H1 (cell line): ENCODE data around the gene KCNB1. TPM values are rescaled to one million over a fixed set of nuclear protein-coding genes. Genes with fewer than 3 reads are reported as not detected.

Experiments used
- CHD1 ChIP-seq: IDR thresholded peaks from 2 replicates; pipeline ENCODE4 v1.6.1; 2012; ENCODE audit warnings: low read depth, low read length, improper control_type of control experiment
- CTBP2 ChIP-seq: IDR thresholded peaks from 2 replicates; pipeline ENCODE4 v1.7.0; 2011; ENCODE audit warnings: borderline replicate concordance, mild to moderate bottlenecking, moderate library complexity, mixed read lengths, low read length; ENCODE audit not compliant: insufficient read depth, insufficient read length
- KDM1A ChIP-seq: fragments of 200-600, 300-600 bp; sonication (generic); IDR thresholded peaks from 2 replicates; pipeline ENCODE4 v1.7.1; 2016; ENCODE audit warnings: mild to moderate bottlenecking, low read length, borderline replicate concordance
- PHF8 ChIP-seq: fragments of 200-600 bp; sonication (generic); conservative IDR thresholded peaks from 2 replicates; pipeline ENCODE4 v1.7.1; 2012; ENCODE audit warnings: low read depth, mild to moderate bottlenecking, inconsistent platforms, low read length, moderate library complexity
- SP2 ChIP-seq: IDR thresholded peaks from 2 replicates; pipeline ENCODE4 v1.6.1; 2012; ENCODE audit warnings: mild to moderate bottlenecking, low read length, inconsistent platforms
- SP4 ChIP-seq: IDR thresholded peaks from 2 replicates; pipeline ENCODE4 v1.6.1; 2012; ENCODE audit warnings: low read length, inconsistent platforms
- polyA plus RNA-seq, 7 experiments: library from polyadenylated mRNA; depleted of rRNA in 3 of 7; stranded (reverse) in 5 of 7; unstranded in 2 of 7; fragments of >200 nt in 5 of 7; fragments of 200-250 nt in 2 of 7; gene quantifications; 1 replicate in 5 of 7; 2 replicates in 1 of 7; 4 replicates in 1 of 7; pipeline versions ENCODE4 v1.2.1 to v1.2.3, GENCODE V29; 2011 to 2013; ENCODE audit warnings: missing spikeins in 2 of 7, mixed read lengths in 2 of 7
- total RNA-seq: library from RNA; stranded (reverse); fragmentation: NEBNext Ultra II Directional; extraction: Animal tissue kit (Norgen Biotek cat#: 25700); gene quantifications from 2 replicates; pipeline ENCODE4 v1.2.1, GENCODE V29; 2021
- TF ChIP-seq, protein P1 (sequence below): fragments of 300-600 bp; sonication (generic); IDR thresholded peaks from 2 replicates; pipeline ENCODE4 v1.7.1; 2012; ENCODE audit warnings: low read length, moderate library complexity, mild to moderate bottlenecking, inconsistent platforms; ENCODE audit not compliant: insufficient replicate concordance

KCNB1 gene
- total and polyA plus RNA-seq, 2 of the 8 experiments (the other 6 are each of a cell fraction or from before 2014, with no cell fraction given), result 0.58 to 0.67 TPM

DNA sequence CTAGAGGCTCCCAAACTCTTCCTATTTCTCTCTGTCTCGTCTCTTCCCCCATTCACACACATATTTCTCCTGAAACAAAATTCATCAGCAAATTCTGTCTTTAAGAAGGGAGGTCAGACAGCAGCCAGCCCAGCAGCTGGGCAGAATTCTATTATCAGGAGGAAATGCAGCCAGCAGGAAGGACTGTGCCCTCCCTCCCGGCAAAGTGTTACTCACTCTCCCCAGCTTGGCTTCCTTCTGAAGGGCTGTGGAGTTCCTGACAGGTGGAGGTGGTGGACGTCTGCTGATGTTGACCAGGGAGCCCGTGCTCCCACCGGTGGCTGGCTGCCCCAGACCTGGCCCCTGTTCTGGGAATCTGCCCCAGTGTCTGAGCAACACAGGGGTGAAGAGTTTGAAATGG, 37.3 kb downstream of the KCNB1 start (continued):
- no peak for TF ChIP-seq KDM1A
- TF ChIP-seq PHF8, result no peak
- no peak for TF ChIP-seq SP2
- TF ChIP-seq CTBP2, result no peak
- no peak for TF ChIP-seq SP4
- no peak for TF ChIP-seq CHD1
- TF ChIP-seq, protein P1, sequence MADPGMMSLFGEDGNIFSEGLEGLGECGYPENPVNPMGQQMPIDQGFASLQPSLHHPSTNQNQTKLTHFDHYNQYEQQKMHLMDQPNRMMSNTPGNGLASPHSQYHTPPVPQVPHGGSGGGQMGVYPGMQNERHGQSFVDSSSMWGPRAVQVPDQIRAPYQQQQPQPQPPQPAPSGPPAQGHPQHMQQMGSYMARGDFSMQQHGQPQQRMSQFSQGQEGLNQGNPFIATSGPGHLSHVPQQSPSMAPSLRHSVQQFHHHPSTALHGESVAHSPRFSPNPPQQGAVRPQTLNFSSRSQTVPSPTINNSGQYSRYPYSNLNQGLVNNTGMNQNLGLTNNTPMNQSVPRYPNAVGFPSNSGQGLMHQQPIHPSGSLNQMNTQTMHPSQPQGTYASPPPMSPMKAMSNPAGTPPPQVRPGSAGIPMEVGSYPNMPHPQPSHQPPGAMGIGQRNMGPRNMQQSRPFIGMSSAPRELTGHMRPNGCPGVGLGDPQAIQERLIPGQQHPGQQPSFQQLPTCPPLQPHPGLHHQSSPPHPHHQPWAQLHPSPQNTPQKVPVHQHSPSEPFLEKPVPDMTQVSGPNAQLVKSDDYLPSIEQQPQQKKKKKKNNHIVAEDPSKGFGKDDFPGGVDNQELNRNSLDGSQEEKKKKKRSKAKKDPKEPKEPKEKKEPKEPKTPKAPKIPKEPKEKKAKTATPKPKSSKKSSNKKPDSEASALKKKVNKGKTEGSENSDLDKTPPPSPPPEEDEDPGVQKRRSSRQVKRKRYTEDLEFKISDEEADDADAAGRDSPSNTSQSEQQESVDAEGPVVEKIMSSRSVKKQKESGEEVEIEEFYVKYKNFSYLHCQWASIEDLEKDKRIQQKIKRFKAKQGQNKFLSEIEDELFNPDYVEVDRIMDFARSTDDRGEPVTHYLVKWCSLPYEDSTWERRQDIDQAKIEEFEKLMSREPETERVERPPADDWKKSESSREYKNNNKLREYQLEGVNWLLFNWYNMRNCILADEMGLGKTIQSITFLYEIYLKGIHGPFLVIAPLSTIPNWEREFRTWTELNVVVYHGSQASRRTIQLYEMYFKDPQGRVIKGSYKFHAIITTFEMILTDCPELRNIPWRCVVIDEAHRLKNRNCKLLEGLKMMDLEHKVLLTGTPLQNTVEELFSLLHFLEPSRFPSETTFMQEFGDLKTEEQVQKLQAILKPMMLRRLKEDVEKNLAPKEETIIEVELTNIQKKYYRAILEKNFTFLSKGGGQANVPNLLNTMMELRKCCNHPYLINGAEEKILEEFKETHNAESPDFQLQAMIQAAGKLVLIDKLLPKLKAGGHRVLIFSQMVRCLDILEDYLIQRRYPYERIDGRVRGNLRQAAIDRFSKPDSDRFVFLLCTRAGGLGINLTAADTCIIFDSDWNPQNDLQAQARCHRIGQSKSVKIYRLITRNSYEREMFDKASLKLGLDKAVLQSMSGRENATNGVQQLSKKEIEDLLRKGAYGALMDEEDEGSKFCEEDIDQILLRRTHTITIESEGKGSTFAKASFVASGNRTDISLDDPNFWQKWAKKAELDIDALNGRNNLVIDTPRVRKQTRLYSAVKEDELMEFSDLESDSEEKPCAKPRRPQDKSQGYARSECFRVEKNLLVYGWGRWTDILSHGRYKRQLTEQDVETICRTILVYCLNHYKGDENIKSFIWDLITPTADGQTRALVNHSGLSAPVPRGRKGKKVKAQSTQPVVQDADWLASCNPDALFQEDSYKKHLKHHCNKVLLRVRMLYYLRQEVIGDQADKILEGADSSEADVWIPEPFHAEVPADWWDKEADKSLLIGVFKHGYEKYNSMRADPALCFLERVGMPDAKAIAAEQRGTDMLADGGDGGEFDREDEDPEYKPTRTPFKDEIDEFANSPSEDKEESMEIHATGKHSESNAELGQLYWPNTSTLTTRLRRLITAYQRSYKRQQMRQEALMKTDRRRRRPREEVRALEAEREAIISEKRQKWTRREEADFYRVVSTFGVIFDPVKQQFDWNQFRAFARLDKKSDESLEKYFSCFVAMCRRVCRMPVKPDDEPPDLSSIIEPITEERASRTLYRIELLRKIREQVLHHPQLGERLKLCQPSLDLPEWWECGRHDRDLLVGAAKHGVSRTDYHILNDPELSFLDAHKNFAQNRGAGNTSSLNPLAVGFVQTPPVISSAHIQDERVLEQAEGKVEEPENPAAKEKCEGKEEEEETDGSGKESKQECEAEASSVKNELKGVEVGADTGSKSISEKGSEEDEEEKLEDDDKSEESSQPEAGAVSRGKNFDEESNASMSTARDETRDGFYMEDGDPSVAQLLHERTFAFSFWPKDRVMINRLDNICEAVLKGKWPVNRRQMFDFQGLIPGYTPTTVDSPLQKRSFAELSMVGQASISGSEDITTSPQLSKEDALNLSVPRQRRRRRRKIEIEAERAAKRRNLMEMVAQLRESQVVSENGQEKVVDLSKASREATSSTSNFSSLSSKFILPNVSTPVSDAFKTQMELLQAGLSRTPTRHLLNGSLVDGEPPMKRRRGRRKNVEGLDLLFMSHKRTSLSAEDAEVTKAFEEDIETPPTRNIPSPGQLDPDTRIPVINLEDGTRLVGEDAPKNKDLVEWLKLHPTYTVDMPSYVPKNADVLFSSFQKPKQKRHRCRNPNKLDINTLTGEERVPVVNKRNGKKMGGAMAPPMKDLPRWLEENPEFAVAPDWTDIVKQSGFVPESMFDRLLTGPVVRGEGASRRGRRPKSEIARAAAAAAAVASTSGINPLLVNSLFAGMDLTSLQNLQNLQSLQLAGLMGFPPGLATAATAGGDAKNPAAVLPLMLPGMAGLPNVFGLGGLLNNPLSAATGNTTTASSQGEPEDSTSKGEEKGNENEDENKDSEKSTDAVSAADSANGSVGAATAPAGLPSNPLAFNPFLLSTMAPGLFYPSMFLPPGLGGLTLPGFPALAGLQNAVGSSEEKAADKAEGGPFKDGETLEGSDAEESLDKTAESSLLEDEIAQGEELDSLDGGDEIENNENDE, result no peak
